HG03095 (cell line): ENCODE data around the gene PPP1R36.
"Not testable (repeated sequence)": the region's sequence is repeated elsewhere in the genome, so short reads cannot be mapped to it uniquely, and the experiment has no call there.

ENCODE experiments used
- ATAC-seq: cut with Tn5 transposase; IDR thresholded peaks from one replicate; pipeline ENCODE4 v1.9.1; 2021; ENCODE audit warnings: moderate library complexity; ENCODE audit not compliant: unreplicated experiment

Gene PPP1R36

GRCh38 chr14:64549791-64550620, at the start of gene PPP1R36:
Gene PPP1R36, plus strand, starts transcription at chr14:64549961. Its CDS starts 37 bp downstream, at chr14:64549998.
- no peak for ATAC-seq

GRCh38 chr14:64500088-64500487, 49.7 kb upstream of the PPP1R36 start:
- ATAC-seq, result no peak

- no peak for ATAC-seq
These were observed 48.2 kb upstream of the PPP1R36 start for GRCh38 chr14:64501411-64502171.

- no peak for ATAC-seq
These were observed 47.3 kb upstream of the PPP1R36 start for GRCh38 chr14:64502456-64502855.

- no peak for ATAC-seq
These were observed 46.8 kb upstream of the PPP1R36 start for GRCh38 chr14:64502887-64503433.

GRCh38 chr14:64503434-64504309, 46.1 kb upstream of the PPP1R36 start, which contains the start of gene ZBTB25:
Gene ZBTB25, minus strand, starts transcription at chr14:64503838. Its CDS starts 13,305 bp downstream, at chr14:64490533.
- ATAC-seq, result peak; percentile 56

- peak; percentile 19 for ATAC-seq
These were observed 45.4 kb upstream of the PPP1R36 start, which contains the start of gene ZBTB1 for GRCh38 chr14:64504310-64504896. Gene ZBTB1, plus strand, starts transcription at chr14:64504770. Its CDS starts 16,735 bp downstream, at chr14:64521505.

- ATAC-seq, result peak; percentile 25
These were observed 44.6 kb upstream of the PPP1R36 start for GRCh38 chr14:64504897-64505794.

GRCh38 chr14:64506721-64507120, 43.0 kb upstream of the PPP1R36 start:
- no peak for ATAC-seq

GRCh38 chr14:64507376-64508156, 42.2 kb upstream of the PPP1R36 start:
- ATAC-seq, result no peak

GRCh38 chr14:64508215-64508776, 41.5 kb upstream of the PPP1R36 start:
- no peak for ATAC-seq

- ATAC-seq, result no peak
These were observed 40.7 kb upstream of the PPP1R36 start for GRCh38 chr14:64509036-64509435.

GRCh38 chr14:64510825-64511671, 38.7 kb upstream of the PPP1R36 start:
- no peak for ATAC-seq

GRCh38 chr14:64513271-64513670, 36.5 kb upstream of the PPP1R36 start:
- no peak for ATAC-seq

GRCh38 chr14:64515053-64515452, 34.7 kb upstream of the PPP1R36 start:
- ATAC-seq, result no peak

GRCh38 chr14:64516969-64517368, 32.8 kb upstream of the PPP1R36 start:
- no peak for ATAC-seq

GRCh38 chr14:64517667-64518066, 32.1 kb upstream of the PPP1R36 start:
- ATAC-seq, result not testable (repeated sequence)
